GM19395 (cell line): Measurements from ENCODE around the gene LMBR1.
"Not testable (repeated sequence)": the region's sequence is repeated elsewhere in the genome, so short reads cannot be mapped to it uniquely, and the experiment has no call there.

ENCODE experiments used
- ATAC-seq: cut with Tn5 transposase; IDR thresholded peaks from one replicate; pipeline ENCODE4 v1.9.1; 2021; ENCODE audit warnings: mild to moderate bottlenecking, moderate library complexity; ENCODE audit not compliant: unreplicated experiment

The LMBR1 gene

GRCh38 chr7:156892821-156893706 lies at the start of gene LMBR1:
TSS of gene LMBR1 (minus strand) at chr7:156893183. CDS start at chr7:156892993, 190 bp downstream.
- peak; percentile 80 for ATAC-seq

GRCh38 chr7:156942708-156943090 lies 49.7 kb upstream of the LMBR1 start:
- ATAC-seq, result no peak

- no peak for ATAC-seq
Measured at GRCh38 chr7:156941393-156942182, 48.6 kb upstream of the LMBR1 start.

GRCh38 chr7:156940421-156941122 lies 47.6 kb upstream of the LMBR1 start:
- no peak for ATAC-seq

GRCh38 chr7:156936766-156937165 lies 43.8 kb upstream of the LMBR1 start:
- not testable (repeated sequence) for ATAC-seq

- no peak for ATAC-seq
Measured at GRCh38 chr7:156935250-156935649, 42.3 kb upstream of the LMBR1 start.

- ATAC-seq, result no peak
Measured at GRCh38 chr7:156932006-156932405, 39.0 kb upstream of the LMBR1 start.

- no peak for ATAC-seq
Measured at GRCh38 chr7:156929789-156930539, 37.0 kb upstream of the LMBR1 start.

GRCh38 chr7:156928406-156928747 lies 35.4 kb upstream of the LMBR1 start:
- no peak for ATAC-seq

GRCh38 chr7:156927571-156928405 lies 34.8 kb upstream of the LMBR1 start:
- ATAC-seq, result no peak

- not testable (repeated sequence) for ATAC-seq
Measured at GRCh38 chr7:156925821-156926220, 32.8 kb upstream of the LMBR1 start.

GRCh38 chr7:156922304-156922703 lies 29.3 kb upstream of the LMBR1 start:
- ATAC-seq, result not testable (repeated sequence)

- not testable (repeated sequence) for ATAC-seq
Measured at GRCh38 chr7:156920487-156921373, 27.7 kb upstream of the LMBR1 start.

GRCh38 chr7:156920076-156920475 lies 27.1 kb upstream of the LMBR1 start:
- ATAC-seq, result no peak

- ATAC-seq, result no peak
Measured at GRCh38 chr7:156919132-156919713, 26.2 kb upstream of the LMBR1 start.

- ATAC-seq, result peak; percentile 40
Measured at GRCh38 chr7:156918635-156919034, 25.7 kb upstream of the LMBR1 start.

GRCh38 chr7:156909574-156910252 lies 16.7 kb upstream of the LMBR1 start:
- ATAC-seq, result not testable (repeated sequence)

- no peak for ATAC-seq
Measured at GRCh38 chr7:156907656-156908055, 14.7 kb upstream of the LMBR1 start.
